ENCODE data around the gene COA5.
A peak's percentile ranks its signal among the peaks of the same experiment; 100 is the strongest.
"Not testable (repeated sequence)": the region's sequence is repeated elsewhere in the genome, so short reads cannot be mapped to it uniquely, and the experiment has no call there.

COA5 gene

DNA sequence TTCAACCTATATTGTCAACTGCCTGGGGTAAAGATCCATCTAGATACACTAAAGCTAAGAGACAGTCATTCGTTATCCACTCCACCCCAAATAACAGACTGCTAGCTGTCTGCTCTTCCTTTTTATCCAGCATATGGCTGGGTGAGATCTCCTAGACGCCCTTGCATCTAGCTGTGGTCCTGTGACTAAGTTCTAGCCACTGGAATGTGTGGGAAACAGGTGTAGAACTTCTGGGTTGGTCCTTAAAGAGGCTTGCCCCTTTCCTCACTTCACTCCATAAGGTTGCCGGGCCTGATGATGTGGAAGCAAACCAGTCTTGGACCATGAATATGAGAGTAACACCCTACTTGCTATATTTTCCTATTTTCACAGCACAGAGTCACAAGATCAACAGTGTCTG, 3.2 kb downstream of the COA5 start:
- no peak for DNase-seq

DNA sequence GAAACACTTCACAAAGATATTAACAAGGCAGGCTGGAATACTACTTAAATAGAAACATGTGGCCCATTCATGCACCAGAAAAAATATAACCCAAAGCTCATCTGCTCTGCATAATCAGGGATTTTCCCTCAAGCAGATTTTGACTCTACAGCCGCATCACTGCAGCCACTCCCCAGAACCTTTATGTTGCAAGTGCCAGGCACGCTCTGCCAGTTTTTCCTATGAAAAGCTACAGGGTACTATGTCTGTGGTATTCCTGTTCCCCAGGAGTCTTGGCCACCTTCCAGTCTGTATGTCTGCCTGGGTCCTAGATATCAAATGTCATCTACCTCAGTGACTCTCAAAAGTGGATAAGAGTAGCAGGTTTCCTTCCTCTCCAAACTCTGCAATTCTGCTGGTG, 3.8 kb downstream of the COA5 start:
- DNase-seq: peak; percentile 49

DNA sequence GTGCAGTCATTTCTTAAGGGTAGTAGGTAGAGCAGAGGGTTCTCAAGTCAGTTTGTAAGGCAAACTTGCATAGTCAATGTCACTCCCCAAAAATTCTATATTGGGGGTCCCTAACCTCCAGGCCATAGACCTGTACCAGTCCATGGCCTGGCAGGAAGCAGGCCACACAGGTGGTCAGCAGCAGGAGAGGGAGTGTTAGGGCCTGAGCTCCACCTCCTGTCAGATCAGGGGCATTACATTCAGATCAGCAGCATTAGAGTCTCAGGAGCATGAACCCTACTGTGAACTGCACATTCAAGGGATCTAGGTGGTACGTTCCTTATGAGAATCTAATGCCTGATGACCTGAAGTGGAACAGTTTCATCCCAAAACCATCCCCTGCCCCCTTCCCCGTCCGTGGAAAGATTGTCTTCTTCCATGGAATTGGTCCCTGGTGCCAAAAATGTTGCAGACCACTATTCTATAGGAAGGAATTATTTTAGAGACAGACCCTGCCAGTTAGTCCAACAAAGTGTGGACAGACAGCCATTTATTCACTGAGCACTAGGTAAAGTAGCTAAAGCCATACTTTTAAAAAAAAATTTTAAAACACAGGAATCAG, 6.7 kb downstream of the COA5 start:
- no peak for DNase-seq

DNA sequence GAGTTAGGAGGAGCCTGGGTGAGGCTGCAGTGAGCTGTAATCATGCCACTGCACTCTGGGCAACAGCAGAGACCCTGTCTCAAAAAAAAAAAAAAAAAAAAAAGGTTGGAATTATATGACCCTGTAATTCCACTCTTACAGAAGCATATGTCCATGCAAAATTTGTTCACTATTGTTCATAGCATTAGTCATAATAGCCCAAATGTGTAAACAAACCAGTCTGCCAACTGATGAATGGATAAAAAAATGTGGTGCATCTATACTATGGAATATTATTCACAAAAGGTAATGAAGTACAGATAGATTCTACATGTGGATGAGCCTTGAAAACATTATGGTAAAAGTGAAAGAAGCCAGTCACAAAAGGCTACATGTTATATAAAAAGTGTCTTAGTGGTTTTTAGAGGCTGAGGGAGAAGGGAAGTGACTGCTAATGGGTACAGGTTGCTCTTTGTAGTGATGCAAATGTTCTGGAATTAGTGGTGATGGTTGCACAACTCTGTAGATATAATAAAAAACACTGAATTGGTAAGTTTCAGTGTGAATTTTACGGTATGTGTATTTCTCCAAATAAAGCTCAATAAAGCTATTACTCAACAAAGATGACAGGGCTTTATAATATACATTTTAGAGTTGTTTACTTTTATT, 9.4 kb downstream of the COA5 start:
- no peak for DNase-seq

DNA sequence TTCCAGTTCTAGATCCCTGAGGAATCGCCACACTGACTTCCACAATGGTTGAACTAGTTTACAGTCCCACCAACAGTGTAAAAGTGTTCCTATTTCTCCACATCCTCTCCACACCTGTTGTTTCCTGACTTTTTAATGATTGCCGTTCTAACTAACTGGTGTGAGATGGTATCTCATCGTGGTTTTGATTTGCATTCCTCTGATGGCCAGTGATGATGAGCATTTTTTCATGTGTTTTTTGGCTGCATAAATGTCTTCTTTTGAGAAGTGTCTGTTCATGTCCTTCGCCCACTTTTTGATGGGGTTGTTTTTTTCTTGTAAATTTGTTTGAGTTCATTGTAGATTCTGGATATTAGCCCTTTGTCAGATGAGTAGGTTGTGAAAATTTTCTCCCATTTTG, 13.6 kb downstream of the COA5 start:
- not testable (repeated sequence) for DNase-seq

DNA sequence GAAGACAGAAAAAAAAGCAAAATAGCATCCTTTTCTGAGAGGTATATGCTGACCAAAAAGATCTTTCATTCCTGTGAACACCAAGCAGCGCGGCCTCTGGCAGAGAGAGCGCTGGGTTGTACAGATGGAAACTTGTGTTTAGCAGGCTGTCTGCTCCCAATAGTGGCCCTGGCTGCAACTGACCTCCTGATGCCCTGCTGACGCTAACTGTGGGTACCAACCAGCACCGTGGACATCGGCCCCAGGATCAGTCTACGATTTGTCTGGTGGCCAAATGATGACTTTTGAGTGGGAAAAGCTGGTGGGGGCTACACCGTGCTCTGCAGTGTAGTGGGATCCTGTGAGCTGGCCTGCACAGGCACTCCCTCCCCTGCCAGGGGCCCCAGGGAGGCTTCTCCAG, 15.7 kb downstream of the COA5 start:
- no peak for DNase-seq

DNA sequence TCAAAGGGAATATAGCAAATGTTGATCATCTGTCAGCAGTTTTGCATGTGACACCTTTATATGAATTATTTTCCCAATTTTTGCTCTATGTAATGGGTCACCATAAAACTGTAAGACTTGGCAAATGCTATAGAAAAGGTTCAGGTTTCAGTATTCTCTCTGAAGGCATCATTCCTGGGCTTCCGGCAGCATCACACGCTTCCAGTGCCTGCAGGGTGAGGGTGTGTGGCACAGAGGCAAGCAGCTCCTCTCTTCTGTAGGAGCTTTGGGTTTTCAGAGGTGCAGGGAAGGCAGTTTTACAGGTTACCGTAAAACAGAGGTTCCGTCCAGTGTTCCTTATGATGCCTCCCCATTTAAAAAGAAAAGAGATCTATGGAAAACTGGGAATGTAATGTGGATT, 18.8 kb downstream of the COA5 start:
- DNase-seq: no peak

DNA sequence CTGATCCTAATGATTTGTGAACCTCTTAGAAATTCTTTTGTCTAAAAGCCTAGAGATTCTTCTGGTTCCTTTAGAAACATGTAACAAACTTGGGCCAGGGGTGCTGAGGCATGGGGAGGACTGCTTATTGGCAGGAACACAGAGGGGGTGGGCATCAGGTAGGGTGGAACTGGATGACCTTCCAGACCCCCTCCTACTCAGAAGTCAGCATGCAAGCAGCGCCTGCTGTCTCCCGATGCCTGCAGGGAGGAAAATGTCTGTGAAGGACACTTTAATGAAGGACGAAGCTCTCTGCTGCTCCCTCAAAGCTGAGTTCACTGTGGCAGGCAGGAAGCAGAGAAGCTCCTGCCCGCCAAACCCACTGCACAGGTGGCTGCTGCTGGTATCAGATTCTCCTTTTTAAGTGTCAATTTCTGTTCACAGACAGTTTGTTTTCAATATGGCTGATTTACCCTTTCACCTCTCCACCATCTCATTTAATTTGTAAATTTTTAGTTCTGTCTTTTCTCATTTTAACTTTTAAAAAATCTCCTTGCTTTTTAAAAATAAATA, 19.4 kb downstream of the COA5 start:
- no peak for DNase-seq

DNA sequence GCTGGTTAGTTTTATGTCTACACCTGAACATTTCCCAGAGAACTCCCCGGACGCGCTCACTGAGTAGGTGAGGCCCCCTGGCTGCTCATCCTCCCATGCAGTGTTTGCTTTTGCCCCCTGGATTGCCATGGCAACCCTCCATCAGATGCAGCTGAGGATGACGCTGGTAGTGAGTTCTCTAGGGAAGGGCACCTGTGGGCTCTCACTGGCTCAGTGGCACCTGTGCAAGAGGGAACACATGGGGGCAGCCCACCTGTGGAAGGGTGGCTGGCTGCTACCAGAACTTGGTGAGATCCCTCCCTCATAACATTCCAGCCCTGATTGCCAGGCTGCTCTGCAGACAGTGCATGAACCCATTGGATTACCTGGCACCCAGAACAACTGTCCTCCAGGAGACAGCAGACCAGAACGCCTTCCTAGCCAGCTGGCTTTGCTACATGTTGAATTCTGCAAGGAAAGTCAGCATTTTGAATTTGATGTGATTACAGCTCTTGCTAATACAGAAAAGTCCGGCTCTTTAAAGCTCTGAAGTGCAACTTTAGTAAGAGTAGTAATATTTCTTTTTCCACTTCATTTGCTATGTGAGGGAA, 21.7 kb downstream of the COA5 start:
- DNase-seq: no peak

DNA sequence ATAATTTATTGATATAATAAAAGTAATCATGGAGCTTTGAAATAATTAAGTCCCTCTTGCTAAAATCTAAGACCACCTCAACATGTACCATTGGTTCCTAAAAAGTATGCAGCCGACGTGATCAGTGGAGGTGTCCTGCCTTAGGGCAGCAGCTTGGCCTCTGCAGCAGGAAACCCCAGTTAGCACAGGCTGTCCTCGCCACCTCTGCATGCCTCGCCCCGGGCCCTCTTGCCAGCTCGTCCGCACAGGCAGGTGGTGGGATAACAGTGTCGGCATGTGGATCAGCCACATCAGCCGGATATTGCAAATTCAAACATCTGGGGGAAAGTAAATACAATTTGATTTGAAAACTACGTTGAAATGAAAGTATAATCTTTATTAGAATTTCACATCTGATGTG, 22.9 kb downstream of the COA5 start:
- DNase-seq: no peak

DNA sequence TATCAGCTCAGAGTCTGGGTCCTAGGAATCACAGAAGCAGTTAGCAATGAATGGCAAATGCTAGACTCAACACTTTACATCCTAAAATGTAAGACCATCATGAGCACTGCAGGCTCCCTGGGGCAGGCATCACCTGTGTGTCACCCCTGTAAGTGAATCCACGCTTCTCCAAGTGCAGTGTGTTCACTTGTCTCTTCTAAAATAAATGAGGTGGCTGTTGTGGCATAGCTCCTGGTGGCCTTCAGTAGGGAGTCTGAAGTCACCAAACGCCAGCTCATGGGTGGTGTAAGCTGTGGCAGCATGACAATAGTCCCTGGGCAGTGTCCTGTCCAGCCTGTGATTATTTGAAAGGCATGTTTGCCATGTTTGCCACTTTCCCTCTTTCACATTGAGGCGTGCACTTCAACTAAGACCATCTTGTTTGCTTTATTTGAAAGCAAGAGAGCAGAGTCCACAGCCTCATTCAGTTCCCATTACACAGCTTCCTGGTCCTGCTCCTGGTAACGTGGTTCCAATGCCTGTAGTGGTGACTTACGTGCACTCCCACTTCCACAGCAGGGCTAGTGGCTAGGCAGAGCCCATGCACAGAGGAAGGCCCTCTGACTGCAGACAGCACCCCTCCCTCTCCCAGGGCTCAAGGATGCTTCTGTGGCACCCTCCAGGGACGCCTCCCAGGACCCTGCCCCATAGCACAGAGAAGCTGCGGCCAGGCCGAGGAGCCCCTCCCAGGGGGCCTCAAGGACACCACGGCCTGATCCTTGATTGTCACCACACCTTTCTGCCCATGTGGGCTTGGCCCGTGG, 24.3 kb downstream of the COA5 start:
- no peak for DNase-seq

DNA sequence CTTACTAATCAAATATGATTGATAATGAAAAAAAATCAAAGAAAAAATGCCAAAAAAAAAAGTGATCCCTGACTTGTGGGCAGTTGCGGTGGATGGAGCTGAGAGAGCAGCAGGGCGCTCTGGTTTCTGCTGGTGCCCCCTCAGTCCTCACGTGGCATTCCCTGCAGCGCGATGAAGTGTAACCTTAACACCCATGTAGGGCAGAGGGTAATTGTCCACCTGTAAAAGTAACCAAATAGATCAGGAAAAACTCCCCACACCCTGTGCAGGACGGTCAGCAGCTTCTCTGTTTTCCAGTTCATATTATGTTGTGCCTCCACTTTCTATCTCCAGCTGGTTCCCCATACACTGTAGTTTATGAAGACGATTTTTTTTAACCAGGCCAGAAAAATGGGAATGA, 25.0 kb downstream of the COA5 start:
- DNase-seq: no peak

DNA sequence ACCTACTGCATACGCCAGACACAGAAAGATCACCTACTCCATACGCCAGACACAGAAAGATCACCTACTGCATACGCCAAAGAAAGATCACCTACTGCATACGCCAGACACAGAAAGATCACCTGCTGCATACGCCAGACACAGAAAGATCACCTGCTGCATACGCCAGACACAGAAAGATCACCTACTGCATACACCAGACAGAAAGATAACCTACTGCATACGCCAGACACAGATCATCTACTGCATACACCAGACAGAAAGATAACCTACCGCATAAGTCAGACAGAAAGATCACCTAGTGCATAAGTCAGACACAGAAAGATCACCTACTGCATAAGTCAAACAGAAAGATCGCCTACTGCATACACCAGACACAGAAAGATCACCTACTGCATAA, 25.8 kb downstream of the COA5 start:
- no peak for DNase-seq

DNA sequence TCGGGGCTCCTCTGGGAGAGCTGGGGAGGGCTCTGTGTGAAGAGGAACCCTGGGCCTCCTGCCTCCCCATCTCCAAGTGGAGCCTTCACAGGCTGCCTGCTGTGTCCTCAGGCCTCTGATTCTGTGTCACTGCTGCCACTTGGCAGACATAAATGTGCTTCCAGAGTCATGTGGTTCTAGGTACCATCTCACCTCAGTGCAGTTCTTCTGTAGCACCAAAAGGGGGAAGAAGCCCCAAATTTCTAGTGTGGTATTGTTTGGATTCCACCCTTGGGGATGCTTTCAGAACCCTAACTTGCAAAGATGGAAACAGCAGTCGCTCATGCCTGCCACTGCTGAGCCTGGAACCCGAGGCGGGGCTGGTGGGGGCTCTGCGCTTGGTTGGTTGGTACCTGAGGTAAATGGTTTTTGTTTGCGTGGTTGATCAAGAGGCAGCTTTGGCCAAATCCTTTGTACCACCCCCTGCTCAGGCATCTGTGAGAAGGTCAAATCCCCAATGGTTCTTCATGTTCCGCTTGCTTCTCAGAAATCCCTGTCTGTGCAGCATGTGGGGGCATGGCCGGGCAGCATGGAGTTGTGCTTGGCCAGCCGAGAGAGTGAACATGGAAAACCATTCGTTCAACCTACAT, 27.5 kb downstream of the COA5 start:
- no peak for DNase-seq

DNA sequence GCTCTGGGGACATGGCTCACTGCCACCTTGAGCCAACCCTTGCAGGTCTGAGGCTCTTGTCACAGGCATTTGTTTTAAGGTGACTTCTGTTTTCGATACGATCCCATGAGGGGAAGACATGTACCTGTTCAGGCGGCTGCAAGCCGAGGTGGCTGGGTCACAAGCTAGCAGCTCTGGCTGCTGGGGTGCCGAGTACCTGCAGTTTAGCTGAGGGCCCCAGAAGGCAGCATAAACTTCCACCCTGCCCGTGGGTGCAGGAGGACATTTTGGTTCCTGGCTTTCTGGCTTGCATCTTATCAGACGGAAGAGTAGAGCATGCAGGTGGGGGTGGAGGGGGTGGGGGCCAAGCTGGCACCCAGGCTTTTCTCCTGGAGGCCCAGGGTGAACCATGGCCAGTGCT, 28.4 kb downstream of the COA5 start:
- no peak for DNase-seq

DNA sequence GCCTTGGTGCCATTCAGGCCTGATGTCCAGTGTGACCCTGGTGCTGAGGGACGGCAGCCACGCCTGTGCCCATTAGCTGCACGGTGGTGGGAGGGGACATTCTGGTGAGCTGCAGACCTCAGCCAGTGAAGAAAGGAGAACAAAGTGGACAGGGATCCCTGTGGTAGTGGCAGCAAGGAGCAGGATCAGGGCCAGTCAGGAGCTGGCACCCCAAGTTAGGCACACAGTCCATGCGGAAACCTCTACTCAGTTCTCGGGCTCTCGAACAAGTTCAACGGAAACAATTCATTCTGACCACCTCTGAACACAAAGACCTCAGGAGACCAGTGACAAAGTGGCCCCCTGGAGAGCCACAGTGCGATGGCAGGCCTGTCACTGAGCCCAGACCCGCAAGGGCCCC, 30.1 kb downstream of the COA5 start:
- DNase-seq: no peak

DNA sequence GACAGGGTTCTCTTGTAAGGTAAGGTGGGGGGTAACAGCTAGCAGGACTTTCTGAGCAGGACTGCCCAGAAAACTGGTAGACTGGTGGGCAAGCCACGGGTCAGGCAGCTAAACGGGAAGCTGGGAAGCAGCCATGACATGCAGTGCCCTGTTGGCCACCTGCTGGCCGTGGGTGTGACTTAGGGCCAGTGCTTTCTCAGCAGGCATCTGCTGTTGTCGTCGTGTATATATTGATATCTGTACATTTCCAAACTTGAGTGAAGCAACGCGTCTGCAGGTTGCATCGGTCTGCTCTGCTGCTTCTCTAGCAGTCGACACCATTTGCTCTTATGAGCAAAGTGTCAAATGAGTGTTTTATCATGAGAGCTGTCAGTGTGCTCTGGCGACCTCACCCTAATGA, 31.0 kb downstream of the COA5 start:
- DNase-seq: no peak

DNA sequence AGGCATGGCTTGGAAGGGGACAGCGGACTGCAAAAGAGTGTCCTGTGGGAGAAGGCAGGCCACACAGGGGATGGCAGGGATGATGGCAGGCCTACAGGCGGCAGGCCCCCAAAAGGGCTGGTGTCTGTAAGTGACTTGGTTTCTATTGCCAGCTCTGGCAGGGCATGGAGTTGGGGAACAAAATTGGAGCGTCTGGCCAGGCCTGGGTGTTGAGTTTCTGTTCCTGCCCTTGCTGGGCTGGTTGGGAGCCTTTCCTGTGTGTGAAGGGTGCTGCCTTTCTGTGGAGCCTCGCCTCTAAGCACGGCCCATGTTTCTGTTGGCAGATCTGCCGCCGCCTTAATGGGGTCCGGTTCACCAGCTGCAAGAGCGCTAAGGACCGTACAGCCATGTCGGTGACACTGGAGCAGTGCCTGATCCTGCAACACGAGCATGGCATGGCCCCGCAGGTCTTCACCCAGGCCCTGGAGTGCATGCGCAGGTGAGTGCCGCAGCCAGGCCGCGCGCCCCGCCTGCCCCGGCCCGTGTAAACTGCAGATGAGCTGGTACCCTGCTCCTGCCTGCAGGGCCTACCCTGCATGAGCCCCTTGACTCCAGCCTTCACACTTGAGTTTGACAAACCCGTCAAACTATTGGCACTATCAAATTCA, 31.5 kb downstream of the COA5 start:
- no peak for DNase-seq

DNA sequence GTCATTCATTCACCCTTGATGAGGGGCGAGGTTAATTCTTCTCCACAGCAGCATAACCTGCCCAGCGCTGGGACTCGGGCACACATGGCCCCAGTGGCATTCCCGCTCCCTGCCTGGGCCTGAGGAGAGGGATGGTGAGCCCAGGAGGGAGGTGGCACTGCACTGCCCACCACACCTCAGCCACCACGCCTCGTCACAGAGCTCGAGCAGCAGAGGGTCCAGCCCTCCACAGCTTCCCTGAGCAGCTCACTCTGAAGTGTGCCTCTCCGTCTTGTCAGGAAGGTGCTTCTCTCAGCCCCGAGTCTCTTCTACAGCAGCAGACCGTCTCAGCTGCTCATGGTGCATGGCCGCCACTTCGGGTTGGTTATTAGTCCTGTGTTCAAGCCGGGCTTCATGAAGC, 34.9 kb downstream of the COA5 start:
- DNase-seq: no peak

DNA sequence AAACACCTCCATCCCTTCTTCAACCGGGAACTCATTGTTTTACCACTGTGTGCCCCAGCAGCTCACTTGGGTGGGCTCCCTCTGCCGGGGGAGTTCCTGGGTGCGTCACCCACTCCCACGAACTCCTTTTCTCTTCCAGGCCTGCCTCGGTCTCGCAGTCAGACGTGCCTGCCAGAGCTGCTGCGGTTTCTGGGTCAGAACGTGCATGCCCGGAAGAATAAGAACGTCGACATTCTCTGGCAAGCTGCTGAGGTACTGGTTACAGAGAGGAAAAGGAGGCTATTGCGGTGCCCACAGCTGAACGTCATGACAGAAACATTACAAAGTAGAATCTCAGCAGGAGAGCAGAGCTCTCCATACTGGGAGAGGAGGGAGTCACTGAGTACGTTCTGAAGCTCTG, 35.6 kb downstream of the COA5 start:
- DNase-seq: no peak

DNA sequence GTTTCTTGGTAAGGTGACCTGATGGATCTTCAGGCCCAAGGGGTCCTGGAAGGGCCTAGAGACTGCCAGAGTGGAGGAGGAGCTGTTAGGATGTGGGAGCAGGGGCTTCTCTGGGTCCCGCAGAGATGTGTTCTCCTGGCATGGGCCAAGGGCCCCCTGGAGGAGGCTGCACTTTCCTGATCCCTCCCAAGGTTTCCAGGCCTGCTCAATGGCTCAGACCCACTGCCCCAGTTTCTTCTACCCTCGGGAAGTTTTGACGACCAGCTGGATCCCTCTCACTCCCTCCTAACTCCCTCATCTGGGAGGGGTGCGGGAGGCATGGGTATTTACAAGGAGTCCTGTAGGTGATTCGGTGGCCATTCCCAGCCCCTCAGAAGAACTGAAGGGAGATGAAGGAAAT, 36.1 kb downstream of the COA5 start:
- no peak for DNase-seq

DNA sequence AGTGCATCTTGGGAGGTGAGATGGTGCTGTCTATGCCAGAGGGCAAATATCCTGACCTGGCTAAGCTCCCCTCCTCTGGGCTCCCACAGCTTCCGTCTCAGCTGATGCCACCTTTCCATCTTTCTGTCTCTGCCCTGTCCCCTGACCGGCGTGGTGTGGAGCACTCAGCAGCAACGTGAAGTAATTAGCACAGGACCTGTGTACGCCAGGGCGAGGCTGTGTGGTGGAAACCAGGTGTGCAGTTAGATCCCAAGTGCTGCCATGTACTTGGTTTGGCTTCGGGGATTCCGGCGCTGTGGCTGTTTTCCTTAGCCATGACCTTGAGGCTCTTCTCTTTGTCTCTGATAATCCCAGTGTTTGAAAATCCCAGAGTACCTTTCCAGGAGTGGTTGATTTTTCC, 36.5 kb downstream of the COA5 start:
- DNase-seq: no peak
